MM.1S (cell line): ENCODE results near the gene RARB.

ENCODE experiments used
- DNase-seq: peaks from one replicate; pipeline ENCODE4 v3.0.0-alpha.2; 2015
- H2AFZ ChIP-seq: fragments of 300-600 bp; sonication (generic); 2 replicates; pipeline ENCODE4 v1.6.0; 2016; ENCODE audit warnings: antibody characterized with exemption, low read length
- H3F3A ChIP-seq: fragments of 300-600 bp; sonication (generic); 2 replicates; pipeline ENCODE4 v1.6.1; 2016; ENCODE audit warnings: mild to moderate bottlenecking, antibody characterized with exemption, low read length, moderate library complexity, mixed read lengths; ENCODE audit not compliant: insufficient read depth
- H3K27ac ChIP-seq: fragments of 300-600 bp; sonication (generic); 2 replicates; pipeline ENCODE4 v1.5.1; 2016; ENCODE audit warnings: mild to moderate bottlenecking, low read length
- H3K27me3 ChIP-seq: fragments of 300-600 bp; sonication (generic); replicated peaks from 2 replicates; pipeline ENCODE4 v1.6.0; 2016; ENCODE audit warnings: low read length; ENCODE audit not compliant: insufficient read depth
- H3K36me3 ChIP-seq: fragments of 300-600 bp; sonication (generic); replicated peaks from 2 replicates; pipeline ENCODE4 v1.6.1; 2016; ENCODE audit warnings: mild to moderate bottlenecking, low read length, mixed read lengths; ENCODE audit not compliant: insufficient read depth
- H3K4me1 ChIP-seq: fragments of 300-600 bp; sonication (generic); 2 replicates; pipeline ENCODE4 v1.6.1; 2016; ENCODE audit warnings: low read length, mixed read lengths
- H3K4me2 ChIP-seq: fragments of 300-600 bp; sonication (generic); 2 replicates; pipeline ENCODE4 v1.6.0; 2016; ENCODE audit warnings: low read depth, low read length
- H3K4me3 ChIP-seq: fragments of 300-600 bp; sonication (generic); 2 replicates; pipeline ENCODE4 v1.5.1; 2016; ENCODE audit warnings: low read length, mixed read lengths
- H3K79me2 ChIP-seq: fragments of 300-600 bp; sonication (generic); 2 replicates; pipeline ENCODE4 v1.6.1; 2016; ENCODE audit warnings: mixed run types, low read length, mixed read lengths
- H3K9ac ChIP-seq: fragments of 300-600 bp; sonication (generic); 2 replicates; pipeline ENCODE4 v1.6.1; 2016; ENCODE audit warnings: low read length, mixed read lengths
- H3K9me2 ChIP-seq: fragments of 300-600 bp; sonication (generic); replicated peaks from 2 replicates; pipeline ENCODE4 v1.6.1; 2016; ENCODE audit warnings: mild to moderate bottlenecking, low read length, mixed read lengths; ENCODE audit not compliant: insufficient read depth
- H3K9me3 ChIP-seq: fragments of 300-600 bp; sonication (generic); replicated peaks from 2 replicates; pipeline ENCODE4 v1.6.1; 2016; ENCODE audit warnings: mild to moderate bottlenecking, low read length, mixed read lengths; ENCODE audit not compliant: insufficient read depth
- H4K20me1 ChIP-seq: fragments of 300-600 bp; sonication (generic); 2 replicates; pipeline ENCODE4 v1.6.1; 2016; ENCODE audit warnings: mild to moderate bottlenecking, low read length, moderate library complexity, mixed read lengths; ENCODE audit not compliant: insufficient read depth
- CTCF ChIP-seq: fragments of 300-600 bp; sonication (generic); IDR thresholded peaks from 2 replicates; pipeline ENCODE4 v1.5.1; 2016; ENCODE audit warnings: antibody characterized with exemption, low read length, mixed read lengths
- EZH2 ChIP-seq: fragments of 300-600 bp; sonication (generic); optimal IDR thresholded peaks from 2 replicates; pipeline ENCODE3; 2017; ENCODE audit warnings: low read depth, mild to moderate bottlenecking, antibody characterized with exemption, low read length, mixed read lengths
- EZH2phosphoT487 ChIP-seq: fragments of 300-600 bp; sonication (generic); IDR thresholded peaks from 2 replicates; pipeline ENCODE4 v1.6.1; 2018; ENCODE audit warnings: antibody characterized with exemption, low read length

Gene RARB

GRCh38 chr3:25582242-25582641 lies 154.2 kb downstream of the RARB start:
- H3K79me2 ChIP-seq = no peaks in the 10 kb centered on the region
- no peaks in the 10 kb centered on the region for H3K27me3 ChIP-seq
- no peak overlapping the region for H2AFZ ChIP-seq
- H4K20me1 ChIP-seq = no peaks in the 10 kb centered on the region
- TF ChIP-seq EZH2phosphoT487 = no peak
- TF ChIP-seq EZH2 = no peak
- TF ChIP-seq CTCF = no peak
- H3K4me2 ChIP-seq = no peak overlapping the region
- H3K9me3 ChIP-seq = no peaks in the 10 kb centered on the region
- H3K9ac ChIP-seq = no peak overlapping the region
- H3K9me2 ChIP-seq = no peaks in the 10 kb centered on the region
- no peaks in the 10 kb centered on the region for H3F3A ChIP-seq
- no peaks in the 10 kb centered on the region for H3K4me1 ChIP-seq
- H3K36me3 ChIP-seq = no peaks in the 10 kb centered on the region
- no peak for DNase-seq
- H3K27ac ChIP-seq = no peak overlapping the region
- no peak overlapping the region for H3K4me3 ChIP-seq

- Histone ChIP-seq H3K27ac (no peak overlapping the region), H3K4me3 (no peak overlapping the region), H2AFZ (no peak overlapping the region), H4K20me1 (no peaks in the 10 kb centered on the region), H3K9me3 (no peaks in the 10 kb centered on the region), H3K79me2 (no peaks in the 10 kb centered on the region), H3F3A (no peaks in the 10 kb centered on the region), H3K9me2 (no peaks in the 10 kb centered on the region), H3K27me3 (no peaks in the 10 kb centered on the region), H3K9ac (no peak overlapping the region), H3K4me1 (no peaks in the 10 kb centered on the region), H3K36me3 (no peaks in the 10 kb centered on the region), H3K4me2 (no peak overlapping the region)
- no peak for DNase-seq
- TF ChIP-seq EZH2phosphoT487 (no peak), EZH2 (no peak), CTCF (no peak)
These were observed 155.3 kb downstream of the RARB start for GRCh38 chr3:25583343-25583742.

GRCh38 chr3:25584011-25584789 lies 156.1 kb downstream of the RARB start:
- H3K9me2 ChIP-seq = no peaks in the 10 kb centered on the region
- no peaks in the 10 kb centered on the region for H3K36me3 ChIP-seq
- H3F3A ChIP-seq = no peaks in the 10 kb centered on the region
- no peaks in the 10 kb centered on the region for H3K4me1 ChIP-seq
- no peaks in the 10 kb centered on the region for H3K9me3 ChIP-seq
- no peak overlapping the region for H3K4me2 ChIP-seq
- TF ChIP-seq EZH2 = no peak
- no peak overlapping the region for H2AFZ ChIP-seq
- H3K79me2 ChIP-seq = no peaks in the 10 kb centered on the region
- H3K9ac ChIP-seq = no peak overlapping the region
- H3K27me3 ChIP-seq = no peaks in the 10 kb centered on the region
- no peak for DNase-seq
- no peak overlapping the region for H3K27ac ChIP-seq
- no peaks in the 10 kb centered on the region for H4K20me1 ChIP-seq
- no peak overlapping the region for H3K4me3 ChIP-seq

- H3K4me3 ChIP-seq = no peak overlapping the region
- no peaks in the 10 kb centered on the region for H3F3A ChIP-seq
- no peaks in the 10 kb centered on the region for H4K20me1 ChIP-seq
- H3K4me2 ChIP-seq = no peak overlapping the region
- no peak overlapping the region for H2AFZ ChIP-seq
- H3K9me3 ChIP-seq = no peaks in the 10 kb centered on the region
- no peaks in the 10 kb centered on the region for H3K27me3 ChIP-seq
- H3K36me3 ChIP-seq = no peaks in the 10 kb centered on the region
- no peak overlapping the region for H3K27ac ChIP-seq
- no peaks in the 10 kb centered on the region for H3K79me2 ChIP-seq
- no peaks in the 10 kb centered on the region for H3K9me2 ChIP-seq
- DNase-seq = no peak
- no peaks in the 10 kb centered on the region for H3K4me1 ChIP-seq
- no peak overlapping the region for H3K9ac ChIP-seq
- no peak for TF ChIP-seq EZH2phosphoT487
- TF ChIP-seq EZH2 = no peak
- TF ChIP-seq CTCF = no peak
These were observed 157.5 kb downstream of the RARB start for GRCh38 chr3:25585361-25586166.
